NT2/D1 (cell line): ENCODE data around the gene REV3L.

ENCODE experiments used
- SUZ12 ChIP-seq: IDR thresholded peaks from 2 replicates; pipeline ENCODE4 v1.6.1; 2011; ENCODE audit not compliant: insufficient read length, insufficient read depth; ENCODE audit errors: extremely low read depth
- YY1 ChIP-seq: IDR thresholded peaks from 2 replicates; pipeline ENCODE4 v1.6.1; 2011; ENCODE audit not compliant: insufficient read length, insufficient read depth
- ZNF274 ChIP-seq: IDR thresholded peaks from 2 replicates; pipeline ENCODE4 v1.6.1; 2011; ENCODE audit warnings: mild to moderate bottlenecking, low read depth, low read length

GRCh38 chr6:111530218-111530617 is 47.2 kb upstream of the REV3L start:
- TF ChIP-seq YY1 (no peak), SUZ12 (no peak), ZNF274 (no peak)
